GDM1 (cell line): Measurements from ENCODE around the gene SH3GL3.

Source experiments
- DNase-seq: peaks from one replicate; lab custom pipeline; 2025; lab: John Stamatoyannopoulos, UW

SH3GL3 gene

DNA sequence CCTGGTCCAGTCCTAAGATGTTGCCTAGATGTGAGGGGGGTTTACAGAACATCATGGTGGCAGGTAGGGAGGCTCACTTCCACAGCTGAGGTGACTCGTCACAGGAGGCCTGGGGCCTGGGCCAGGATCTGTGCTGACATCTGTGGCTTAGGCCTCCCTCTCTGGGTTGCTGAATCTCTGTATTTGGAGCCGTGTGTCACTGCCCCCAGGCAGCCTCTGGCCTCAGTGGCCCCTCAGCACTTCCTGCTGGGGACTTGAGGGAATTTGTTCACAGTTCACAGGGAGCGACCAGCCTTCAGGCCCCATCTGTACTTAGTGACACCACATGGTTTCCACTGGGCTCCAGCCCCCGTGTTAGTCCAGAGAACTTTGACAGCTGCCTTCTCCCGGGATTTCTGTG, 165.1 kb downstream of the SH3GL3 start:
- no peak for DNase-seq

DNA sequence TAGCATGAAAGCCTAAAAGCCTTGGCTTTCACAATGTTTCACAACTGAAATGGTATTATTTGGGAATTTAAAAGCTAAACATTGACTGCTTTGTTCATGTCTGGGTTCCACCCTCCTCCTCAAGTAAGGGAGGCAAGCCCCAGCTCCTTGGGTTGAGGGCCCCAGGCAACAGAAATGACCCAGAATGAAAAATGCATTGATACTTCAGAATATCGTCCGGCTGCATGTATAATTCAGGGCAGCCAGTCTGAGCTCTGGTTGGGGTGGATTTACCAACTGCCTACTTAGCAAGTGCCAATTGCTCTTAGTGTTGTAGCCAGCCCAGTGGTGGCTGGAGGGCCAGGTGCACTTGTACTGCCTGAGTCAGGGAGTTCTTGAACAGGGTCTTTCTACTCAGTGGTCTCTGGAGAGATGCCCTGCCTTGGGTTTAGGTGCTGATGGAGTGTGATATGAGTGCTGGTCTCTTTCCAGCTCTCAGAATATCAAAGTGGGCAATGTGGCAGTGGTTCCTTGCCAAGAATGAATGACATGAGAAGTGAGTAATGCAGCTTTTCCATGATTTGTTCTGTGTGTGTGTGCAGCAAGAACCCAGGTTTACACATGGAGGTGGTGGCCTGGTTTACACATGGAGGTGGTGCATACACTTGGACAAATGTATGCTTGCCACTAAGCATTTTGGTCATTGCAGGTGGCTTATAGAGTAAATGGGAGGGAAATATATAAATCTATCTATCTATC, 165.9 kb downstream of the SH3GL3 start:
- DNase-seq: no peak

DNA sequence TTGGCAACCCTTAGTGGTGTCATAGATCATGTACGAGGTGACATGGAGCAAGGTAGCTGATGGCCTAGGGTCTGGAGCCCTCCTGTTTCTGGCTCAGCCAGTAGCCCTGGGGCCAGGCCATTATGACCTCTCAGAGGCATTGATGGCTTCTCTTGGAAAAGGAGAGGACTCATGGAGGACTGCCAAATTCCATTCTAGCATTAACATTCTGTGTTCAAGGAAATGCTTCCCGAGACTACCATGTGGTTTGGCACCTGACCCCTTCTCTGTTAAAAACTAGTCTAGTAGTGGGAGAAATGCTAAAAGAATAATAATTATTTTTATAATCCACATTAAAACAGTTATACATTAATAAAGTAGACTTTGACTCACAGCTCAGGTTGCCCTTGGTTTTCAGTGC, 166.6 kb downstream of the SH3GL3 start:
- DNase-seq: no peak

DNA sequence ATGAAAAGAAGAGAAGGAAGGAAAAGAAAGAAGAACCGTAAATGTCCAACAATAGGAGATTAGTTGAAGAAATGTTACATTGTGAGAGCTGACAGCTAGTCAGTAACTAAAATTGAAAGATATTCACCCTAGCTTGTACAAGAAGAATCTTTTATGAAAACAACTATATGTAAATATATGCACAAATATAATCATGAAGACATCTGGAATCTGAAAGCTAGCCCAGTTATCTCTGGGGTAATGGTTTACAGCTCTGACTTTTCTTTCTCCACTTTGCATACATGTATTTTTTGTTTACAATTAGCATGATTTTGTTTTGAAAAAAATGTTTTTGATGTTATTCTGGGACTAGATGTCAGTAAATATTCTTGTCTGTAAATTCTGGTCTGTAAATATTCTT, 169.7 kb downstream of the SH3GL3 start:
- no peak for DNase-seq

DNA sequence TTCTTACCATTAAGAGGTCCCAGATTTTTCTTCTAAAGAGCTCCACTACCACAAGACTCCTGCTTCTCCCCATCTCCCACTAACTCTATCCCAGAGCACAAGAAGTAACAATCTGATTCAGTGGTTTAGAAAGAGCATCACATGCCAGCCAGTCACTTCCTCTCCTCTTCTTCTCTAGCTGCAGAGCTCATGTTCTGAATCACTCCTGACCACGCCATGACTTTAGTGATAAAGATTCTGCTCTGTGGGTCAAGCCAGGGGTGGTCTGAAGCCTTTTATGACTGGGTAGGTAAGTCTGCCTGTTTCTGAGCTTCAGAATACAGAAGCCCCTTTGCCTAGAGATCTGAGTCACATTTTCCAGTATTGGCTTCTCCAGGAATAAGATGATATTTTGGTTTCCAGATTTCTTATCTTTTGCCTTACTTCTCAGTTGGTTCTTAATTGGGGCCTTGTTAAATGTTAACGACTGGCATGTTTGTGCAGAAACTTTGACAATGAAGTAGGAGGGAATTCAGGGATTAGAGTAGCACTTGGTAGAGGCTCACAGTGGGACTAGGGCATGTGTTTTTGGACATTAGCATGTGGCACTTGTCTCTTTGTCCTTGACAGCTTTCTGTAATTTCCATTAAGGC, 179.1 kb downstream of the SH3GL3 start:
- no peak for DNase-seq

DNA sequence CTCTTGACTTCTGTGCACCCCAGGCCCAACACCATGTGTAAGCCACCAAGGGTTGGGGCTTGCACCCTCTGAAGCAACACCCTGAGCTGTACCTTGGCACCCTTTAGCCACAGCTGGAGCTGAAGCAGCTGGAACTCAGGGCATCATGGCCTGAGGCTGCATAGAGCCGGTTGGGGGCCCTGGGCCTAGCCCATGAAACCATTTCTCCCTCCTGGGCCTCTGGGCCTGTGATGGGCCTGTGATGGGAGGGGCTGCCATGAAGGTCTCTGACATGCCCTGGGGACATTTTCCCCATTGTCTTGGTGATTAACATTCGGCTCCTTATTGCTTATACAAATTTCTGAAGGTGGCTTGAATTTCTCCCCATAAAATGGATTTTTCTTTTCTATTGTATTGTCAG, 184.4 kb downstream of the SH3GL3 start:
- DNase-seq: no peak

DNA sequence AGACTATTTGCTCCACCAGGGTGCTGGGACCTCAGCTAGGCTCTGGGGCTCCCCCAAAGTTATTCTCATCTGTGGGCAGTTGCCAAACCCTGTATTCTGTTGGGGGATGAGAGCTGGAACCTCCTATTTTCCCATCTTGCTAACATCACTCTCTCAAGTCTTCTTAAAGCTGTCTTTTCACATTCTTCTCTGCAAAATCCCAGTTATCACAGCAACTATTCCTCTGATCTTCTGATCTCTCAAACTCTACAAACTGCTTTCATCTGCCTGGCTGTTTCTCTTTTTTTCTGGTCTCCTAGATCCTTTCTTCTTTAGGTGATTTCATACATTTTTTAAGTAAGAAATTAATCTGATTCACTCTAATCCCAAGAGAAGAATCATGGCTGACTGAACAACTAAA, 196.1 kb downstream of the SH3GL3 start:
- no peak for DNase-seq

DNA sequence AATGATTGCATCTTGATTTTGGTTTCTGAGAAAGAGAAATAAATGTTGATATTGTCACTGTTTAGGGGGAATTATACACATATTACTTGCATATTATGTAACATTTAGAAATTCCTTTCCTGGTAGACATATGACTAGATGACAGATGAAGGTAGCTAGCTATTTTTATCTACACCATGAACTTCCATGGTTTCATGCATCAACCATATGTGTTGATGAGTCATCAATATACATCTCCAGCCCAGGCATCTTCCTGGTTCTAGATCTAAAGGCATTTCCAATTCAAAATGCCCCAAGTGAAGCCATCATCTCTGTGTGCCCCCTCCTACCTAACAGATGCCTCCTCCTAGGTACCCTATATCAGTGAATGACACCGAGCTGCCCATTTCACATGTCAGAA, 197.3 kb downstream of the SH3GL3 start:
- no peak for DNase-seq

DNA sequence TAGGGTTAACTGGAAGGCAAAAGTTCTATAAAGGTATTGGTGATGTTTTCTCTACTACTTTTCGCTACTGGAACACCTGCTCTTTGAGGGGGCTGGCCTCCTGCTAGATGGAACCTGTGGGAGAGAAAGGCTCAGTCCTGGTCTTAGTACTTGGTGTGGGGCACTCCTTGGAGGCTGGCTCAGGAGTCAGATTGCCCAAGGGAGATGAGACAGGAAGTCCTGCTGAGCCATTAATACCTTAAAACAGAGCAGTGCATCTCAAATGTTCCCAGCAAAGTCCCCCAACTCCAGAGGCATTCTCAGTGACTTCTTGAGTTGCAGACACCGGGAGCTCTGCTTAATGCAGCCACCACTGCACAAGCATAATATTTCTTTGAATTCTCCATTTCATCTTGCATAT, 203.7 kb downstream of the SH3GL3 start:
- DNase-seq: no peak

DNA sequence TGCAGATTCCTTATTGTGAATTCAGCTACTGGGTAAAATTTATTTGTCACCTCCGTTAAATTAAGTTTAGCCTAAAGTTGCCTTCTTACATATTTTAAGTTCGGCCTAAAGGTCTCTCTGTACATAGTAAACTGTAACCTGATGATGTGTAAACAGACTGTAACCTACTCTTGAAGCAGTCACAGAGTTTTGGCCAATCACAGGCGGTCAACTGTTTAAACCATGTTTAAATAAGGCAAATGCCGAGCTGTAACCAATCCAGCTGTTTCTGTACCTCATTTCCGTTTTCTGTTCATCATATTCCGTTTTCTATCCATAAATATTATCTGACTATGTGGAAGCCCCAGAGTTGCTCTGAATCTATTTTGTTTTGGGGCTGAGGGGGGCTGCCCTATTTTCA, 204.4 kb downstream of the SH3GL3 start:
- no peak for DNase-seq

DNA sequence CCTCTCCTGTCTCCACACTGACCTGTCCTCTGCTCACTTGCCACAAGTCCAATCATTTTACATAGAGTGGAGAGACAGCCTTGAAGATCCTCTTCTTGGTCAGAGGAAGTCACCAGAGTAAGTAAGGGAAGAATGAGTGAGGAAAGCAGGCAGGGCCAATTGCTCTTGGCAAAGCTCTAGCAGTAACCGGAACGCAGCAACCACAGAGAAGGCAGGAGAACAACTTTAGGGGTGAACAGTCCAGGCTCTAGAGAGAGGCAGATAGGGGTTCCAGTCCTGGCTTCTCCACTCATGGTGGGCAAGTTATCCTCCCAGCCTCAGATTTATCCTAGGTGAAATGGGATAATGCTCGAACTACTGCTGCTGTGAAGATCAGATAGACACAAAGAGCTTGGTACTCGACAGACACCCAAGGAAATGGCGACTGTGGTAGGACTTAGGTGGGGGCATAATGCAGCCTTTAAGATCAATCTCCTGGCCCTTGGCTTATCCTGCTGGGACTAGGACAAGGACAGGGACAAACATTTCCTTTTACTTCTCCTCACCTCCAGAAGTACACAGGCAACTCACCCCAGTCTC, 205.6 kb downstream of the SH3GL3 start:
- no peak for DNase-seq

DNA sequence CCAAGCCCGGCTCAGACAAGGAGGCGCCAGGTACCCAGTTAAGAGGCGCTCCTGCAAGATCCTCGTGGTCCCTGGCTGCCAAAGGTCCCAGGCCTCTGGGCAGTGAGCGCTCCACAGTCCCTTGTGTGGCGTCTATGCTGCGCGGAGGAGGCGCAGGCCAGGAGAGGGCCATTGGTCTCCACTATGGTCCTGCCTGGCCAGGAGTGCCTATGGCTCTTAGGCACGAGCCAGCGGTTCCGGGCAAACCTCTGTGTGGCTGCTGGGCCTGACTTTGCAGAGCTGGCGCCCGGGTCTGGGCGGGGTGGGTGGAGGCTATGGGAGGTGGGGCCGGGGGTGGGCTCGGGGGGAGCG, 206.1 kb downstream of the SH3GL3 start:
- no peak for DNase-seq

DNA sequence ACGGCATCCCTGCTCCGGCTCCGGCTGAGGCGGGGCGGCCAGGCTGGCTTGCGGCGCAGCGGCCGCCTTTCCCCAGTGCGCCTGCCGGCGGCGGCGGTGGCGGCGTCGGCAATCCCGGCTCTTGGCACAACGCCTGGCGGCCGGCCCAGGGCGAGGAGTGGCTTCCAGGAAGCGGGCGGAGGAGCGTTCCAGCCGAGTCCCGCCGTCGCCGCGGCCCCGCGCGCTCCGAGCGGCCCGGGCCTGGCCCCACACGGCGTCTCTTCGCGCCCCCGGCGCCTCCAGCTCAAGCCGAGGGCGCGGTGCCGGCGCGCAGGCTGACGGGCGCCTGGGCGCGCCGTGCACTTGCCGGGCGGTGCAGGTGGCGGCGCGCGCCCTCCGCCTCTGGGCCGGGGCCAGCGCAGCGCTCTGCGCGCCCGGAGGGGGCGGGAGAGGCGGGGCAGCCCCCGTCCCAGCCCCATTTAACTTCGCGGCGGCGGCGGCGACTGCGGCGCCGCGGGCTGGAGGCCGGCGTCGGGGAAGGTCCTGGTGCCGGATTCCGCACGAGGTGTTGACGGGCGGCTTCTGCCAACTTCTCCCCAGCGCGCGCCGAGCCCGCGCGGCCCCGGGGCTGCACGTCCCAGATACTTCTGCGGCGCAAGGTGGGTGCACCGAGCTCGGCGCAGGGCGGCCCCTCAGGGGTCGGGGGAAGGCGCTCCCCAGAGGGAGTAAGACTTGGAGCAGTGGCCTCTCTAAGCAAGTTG, 206.7 kb downstream of the SH3GL3 start, which contains the start of gene ADAMTSL3:
Gene ADAMTSL3, plus strand, starts transcription at position 485 of the 740 bp plus-strand sequence. CDS start 1,639 bp downstream, outside the sequence.
- no peak for DNase-seq

DNA sequence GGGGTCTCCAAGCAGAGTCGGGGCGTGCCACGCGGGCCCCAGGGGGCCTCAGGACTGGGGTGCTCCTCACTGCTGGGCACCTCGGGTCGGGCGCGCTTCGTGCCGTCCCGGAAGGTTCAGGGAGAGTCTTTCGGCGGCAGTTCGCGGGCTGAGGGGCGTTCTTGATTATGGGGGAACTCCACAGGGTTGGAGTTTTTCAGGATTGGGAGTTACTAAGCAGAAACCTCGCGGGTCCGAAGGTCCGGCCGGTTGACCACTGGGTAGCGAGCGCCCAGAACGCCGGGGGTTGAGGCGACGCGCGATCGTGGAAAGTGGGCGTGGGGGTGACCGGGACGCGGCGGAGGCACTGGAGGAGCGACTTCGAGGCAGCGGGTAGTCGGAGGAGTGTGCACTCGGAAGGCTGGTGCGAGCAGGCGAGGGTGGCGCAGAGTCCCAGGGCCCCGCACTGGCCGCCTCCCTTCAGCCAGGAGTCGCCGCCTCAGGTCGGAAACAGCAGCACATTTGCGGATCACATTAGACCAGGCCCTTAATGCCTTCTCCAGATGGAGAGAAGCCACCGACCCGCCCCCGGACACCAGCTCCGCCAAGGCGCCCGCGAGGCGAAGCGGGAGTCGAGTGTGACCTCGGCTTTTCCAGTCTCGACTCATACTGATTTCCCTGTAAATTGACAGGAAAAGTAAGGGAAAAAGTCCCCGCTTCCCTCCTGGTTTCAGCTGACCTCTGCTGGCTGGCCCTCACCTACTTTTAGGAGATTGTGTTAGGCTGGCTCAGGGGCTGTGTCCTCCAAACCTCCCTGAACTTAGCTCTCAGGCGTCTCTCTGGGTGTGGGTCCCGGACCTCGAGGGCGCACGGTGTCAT, 207.5 kb downstream of the SH3GL3 start:
- DNase-seq: no peak

DNA sequence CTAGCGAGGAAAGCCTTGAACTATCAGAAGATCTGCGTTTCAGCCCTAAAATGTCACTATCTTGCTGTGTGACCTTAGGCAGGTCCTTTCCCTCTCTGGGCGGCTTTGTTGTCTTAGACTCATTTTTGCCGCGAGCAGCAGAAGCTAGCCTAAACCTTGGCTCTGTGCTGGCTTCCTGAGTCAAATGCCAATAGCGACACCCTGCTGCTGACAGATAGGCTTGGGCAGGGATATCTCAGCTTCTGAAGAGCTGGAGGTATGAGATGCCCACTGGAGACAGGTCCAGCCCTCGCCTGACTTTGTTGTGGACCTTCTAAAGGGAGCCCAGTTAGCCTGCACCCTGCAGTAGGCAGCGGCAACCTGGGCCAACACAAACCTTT, 208.1 kb downstream of the SH3GL3 start:
- no peak for DNase-seq

DNA sequence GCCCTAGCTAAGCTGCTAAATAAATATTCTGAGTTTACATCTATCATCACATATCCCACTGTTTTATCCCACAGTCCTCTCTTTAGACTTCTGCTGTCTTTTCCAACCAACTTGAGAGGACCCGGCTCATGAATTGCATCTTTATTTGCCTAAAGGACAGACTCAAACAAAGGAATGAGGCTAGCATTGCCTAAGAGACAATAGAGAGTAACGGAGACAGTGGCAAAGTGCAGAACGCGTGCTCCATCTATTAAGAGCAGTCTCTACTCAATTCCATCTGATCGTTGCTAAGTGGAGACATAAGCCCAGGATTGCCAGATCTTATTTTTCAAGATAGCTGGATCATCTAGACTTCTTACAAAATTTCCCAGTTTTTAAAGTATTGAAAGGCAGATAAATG, 209.1 kb downstream of the SH3GL3 start:
- DNase-seq: no peak

DNA sequence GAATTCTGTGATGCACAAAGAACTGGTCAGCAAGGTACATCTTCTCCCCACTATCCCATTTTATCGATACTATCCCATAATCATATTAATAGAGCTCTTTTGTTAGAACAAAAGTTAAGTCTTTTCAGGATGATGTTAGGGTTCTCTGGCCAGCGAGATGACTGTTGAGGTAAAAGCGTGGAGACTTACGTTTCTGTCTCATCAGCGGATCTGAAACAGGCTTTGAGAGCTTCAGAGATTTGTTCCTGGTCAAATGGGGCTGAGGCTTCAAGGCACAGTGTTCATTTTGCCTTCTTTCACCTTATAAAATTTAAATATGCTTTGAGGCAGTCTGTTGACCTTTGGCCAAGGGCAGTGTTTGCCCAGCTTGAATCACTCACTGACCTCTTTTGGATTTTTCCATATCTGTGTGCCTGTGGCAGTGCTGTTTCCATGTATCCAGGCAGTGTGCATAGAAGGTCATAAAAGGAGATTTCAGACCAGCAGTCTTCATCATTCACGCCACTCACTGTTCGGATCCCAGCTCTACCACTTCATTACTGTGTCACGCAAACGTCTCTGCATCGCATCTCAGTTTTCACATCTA, 209.9 kb downstream of the SH3GL3 start:
- no peak for DNase-seq

DNA sequence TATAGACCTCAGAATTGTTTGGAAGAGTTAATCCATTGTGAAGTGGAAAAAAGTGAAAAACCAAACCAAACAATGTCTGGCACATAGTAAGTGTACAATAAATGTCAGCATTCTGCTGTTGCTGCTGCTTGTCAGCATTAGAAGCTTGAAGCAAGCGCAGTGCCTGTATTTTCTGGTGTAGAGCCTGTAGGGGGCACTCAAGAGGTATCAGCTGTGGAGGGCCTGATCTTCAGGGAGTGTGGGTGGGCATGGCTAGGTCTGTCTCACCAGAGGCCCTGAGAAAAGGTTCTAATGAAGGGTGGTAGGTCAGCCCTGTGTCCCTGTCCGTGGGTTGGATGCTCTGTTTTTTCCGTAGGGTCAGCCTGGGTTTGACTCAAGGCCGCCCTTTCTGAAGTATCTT, 210.4 kb downstream of the SH3GL3 start:
- no peak for DNase-seq

DNA sequence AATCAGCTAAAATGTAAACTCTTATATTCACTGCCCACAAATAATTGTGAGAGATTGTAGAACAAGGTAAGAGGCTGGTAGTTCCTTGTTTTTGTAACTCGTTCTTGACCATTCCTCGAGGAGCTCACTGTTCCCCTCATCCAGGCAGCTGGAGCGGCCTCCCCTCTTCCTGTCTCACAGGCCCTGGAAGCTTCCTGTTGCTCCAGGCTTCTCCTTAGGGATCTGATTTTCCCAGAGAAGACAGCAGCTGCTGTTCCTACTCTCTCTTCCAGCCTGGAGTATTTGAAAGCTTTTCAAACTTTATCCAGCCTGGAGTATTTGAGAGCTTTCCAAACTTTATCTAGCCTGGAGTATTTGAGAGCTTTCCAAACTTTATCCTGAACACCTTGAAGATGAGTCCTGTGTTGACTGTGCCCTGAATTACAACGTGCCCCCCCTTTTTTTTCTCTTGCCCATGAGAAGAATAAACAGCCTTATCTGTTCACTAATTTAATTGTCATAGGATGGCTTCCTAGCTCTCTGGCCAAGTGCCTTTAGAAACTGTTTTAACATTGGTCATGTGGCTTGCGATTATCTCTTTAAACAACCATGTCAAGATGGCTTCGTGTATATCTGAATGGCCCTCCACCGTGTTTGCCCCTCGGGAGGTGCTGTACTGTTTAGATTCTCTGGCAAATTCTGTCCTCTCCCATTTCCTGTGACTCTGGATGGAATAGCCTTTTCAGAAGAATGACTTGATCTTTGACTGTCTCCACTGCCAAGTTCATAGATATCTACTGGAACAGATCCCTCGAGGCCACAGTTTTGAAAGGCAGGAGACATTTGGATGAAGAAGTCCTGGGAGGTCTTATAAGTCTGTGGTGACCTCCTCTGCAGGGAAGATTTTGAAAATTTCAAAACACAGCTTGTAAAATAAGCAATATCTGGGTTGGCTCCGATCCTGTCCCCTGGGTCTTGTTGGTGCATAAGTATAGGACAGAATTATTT, 211.6 kb downstream of the SH3GL3 start:
- no peak for DNase-seq

DNA sequence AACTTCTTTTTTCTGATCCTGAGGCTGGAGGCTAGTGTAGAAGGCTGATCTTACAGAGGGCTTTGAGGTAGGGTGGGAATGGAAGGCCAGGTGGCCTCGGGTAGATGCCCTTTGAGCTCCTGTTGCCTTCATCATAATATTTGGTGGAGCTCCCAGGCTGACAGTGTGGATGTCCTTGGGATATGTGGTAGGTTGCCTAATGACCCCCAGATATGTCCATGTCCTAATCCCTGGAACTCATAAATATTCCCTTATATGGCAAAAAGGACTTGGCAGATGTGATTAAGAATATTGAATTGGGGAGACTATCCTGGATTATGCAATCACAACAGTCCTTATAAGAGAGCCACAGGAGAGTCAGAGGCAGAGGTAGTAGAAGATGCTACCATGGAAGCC, 212.3 kb downstream of the SH3GL3 start:
- DNase-seq: no peak
